ENCODE data around the gene FITM2. TPM values are rescaled to one million over a fixed set of nuclear protein-coding genes. Genes with fewer than 3 reads are reported as not detected.

FITM2 gene
- total RNA-seq, 2 experiments from 2014 or later: 2.0 to 2.1 TPM

DNA sequence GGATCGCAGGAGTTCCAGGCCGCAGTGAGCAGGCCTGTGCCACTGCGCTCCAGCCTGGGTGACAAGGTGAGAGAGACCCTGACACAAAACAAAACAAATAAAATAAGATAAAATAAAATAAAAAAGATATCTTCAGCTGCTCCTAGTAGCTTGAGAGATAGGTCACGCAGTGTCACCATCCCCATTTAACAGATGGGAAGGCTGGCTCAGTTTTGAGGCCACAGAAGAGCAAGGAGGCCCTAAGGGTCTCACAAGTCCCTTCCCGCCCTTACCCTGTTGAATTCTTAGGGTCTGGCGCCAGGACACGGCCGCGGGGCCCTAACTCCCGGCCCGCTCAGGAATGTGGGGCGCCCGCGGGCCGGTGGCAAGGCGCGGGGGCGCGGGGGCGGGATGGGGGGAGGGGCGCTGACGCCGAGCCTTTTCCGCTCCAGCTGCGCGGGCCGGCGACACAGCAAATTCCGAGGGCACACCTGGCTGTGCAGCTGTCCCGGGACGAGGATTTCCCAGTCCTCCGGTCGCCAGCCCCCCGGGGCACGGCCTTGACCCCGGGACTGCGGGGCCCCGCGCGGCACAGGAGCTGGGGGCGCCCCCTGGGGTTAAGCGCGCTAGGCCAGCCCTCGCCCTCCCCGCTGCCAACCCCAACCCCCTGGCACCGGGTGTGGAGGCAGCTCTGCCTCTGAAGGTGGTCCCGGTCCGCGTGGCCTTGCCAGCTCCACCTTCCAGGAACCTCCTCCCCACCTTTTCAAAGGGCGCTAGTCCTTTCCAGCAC lies 15.6 kb upstream of the FITM2 start:
- POLR2A ChIA-PET: interaction anchor here (0.6 to 0.8 kb wide), 3 partner anchors 13 to 56 kb away, joined by 3 to 4 read pairs (median 3); no protein-coding TSS in a partner anchor
- CTCF ChIA-PET: interaction anchor here (1.4 to 4.7 kb wide), 5 partner anchors 12 to 111 kb away, joined by 4 to 25 read pairs (median 5); partner anchors contain the start of gene FITM2
- Mint-ChIP-seq H3K27ac (peak overlapping the region; percentile 34), H3K27me3 (no peaks in the 10 kb centered on the region), H3K9me3 (no peaks in the 10 kb centered on the region), H3K4me1 (ENCODE audit: low read depth) (no peaks in the 10 kb centered on the region), H3K36me3 (ENCODE audit: low read depth) (no peaks in the 10 kb centered on the region), H3K4me3 (peak overlapping the region; percentile 15)
- DNase-seq (peak; percentile 33), ATAC-seq (peak; percentile 79)
- intact Hi-C loops (cut with micrococcal nuclease): no loop called here
- TF ChIP-seq, protein P1, sequence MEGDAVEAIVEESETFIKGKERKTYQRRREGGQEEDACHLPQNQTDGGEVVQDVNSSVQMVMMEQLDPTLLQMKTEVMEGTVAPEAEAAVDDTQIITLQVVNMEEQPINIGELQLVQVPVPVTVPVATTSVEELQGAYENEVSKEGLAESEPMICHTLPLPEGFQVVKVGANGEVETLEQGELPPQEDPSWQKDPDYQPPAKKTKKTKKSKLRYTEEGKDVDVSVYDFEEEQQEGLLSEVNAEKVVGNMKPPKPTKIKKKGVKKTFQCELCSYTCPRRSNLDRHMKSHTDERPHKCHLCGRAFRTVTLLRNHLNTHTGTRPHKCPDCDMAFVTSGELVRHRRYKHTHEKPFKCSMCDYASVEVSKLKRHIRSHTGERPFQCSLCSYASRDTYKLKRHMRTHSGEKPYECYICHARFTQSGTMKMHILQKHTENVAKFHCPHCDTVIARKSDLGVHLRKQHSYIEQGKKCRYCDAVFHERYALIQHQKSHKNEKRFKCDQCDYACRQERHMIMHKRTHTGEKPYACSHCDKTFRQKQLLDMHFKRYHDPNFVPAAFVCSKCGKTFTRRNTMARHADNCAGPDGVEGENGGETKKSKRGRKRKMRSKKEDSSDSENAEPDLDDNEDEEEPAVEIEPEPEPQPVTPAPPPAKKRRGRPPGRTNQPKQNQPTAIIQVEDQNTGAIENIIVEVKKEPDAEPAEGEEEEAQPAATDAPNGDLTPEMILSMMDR (IDR thresholded peaks at IDR 0.05): peak; percentile 40

DNA sequence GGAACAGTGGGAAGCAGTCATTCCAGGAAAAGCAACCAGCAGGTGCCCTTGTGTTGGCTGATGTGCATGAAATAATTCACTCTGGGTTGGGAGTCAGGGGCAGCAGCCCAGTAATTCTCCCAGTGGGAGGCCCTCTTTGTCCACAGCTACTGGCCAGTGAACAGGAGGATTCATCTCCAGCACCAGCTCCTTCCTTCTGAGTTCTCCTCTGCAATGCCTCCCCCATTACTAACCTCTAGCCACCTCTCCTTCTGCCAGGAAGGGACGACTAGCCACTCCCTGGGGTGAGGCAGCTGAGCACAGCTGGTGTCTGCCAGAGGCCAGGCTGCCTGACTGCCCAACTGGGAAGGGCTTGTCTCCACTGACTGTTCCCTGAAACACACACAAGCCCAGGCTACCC lies 13.3 kb upstream of the FITM2 start:
- H3K27me3 Mint-ChIP-seq: no peaks in the 10 kb centered on the region
- ChIA-PET CTCF (interaction anchor here (1.8 to 4.7 kb wide), 2 partner anchors 13 to 134 kb away, joined by 5 to 25 read pairs; partner anchors contain the start of gene FITM2), POLR2A (no interaction called here)
- H3K27ac Mint-ChIP-seq: no peak overlapping the region
- ATAC-seq (no peak), DNase-seq (no peak)
- H3K4me1 Mint-ChIP-seq (ENCODE audit: low read depth): no peaks in the 10 kb centered on the region
- H3K36me3 Mint-ChIP-seq (ENCODE audit: low read depth): no peaks in the 10 kb centered on the region
- no peak overlapping the region for H3K4me3 Mint-ChIP-seq
- TF ChIP-seq, protein P1 (IDR thresholded peaks at IDR 0.05): no peak
- H3K9me3 Mint-ChIP-seq: no peaks in the 10 kb centered on the region
- intact Hi-C loops (cut with micrococcal nuclease): no loop called here

DNA sequence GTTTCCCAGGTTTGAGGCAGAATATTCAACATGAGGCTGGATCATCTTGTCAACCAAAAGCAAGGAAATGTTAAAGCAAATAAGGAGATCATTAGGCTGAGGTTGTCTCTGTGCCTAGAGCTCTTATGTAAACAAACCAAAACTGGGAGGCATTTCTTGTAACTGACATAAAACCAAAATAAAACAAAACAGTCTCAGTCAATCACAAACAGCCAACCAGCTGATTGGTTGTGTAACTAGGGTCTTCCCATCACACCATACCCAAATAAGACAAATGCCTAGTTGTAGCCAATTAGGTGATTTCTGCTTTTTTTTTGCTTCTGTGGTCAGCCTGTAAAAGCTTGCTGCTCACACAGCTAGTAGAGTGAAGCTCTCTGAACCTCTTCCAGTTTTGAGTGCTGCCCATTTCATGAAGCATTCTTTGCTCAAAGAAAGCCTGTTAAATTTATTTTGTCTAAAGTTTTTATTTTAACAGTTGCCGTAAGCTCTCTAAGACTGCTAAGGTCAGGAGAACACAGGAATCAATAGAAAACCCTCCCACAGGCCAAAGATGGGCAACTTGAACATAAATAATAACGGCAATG lies 8.9 kb upstream of the FITM2 start:
- DNase-seq (no peak), ATAC-seq (no peak)
- intact Hi-C loops (cut with micrococcal nuclease): loop anchor here (10.0 kb wide), 1 partner anchor 205 kb away; no protein-coding TSS in a partner anchor
- no peak overlapping the region for H3K27ac Mint-ChIP-seq
- H3K4me1 Mint-ChIP-seq (ENCODE audit: low read depth): no peaks in the 10 kb centered on the region
- H3K4me3 Mint-ChIP-seq: no peak overlapping the region
- no peaks in the 10 kb centered on the region for H3K9me3 Mint-ChIP-seq
- TF ChIP-seq, protein P1 (IDR thresholded peaks at IDR 0.05): no peak
- H3K27me3 Mint-ChIP-seq: no peaks in the 10 kb centered on the region
- H3K36me3 Mint-ChIP-seq (ENCODE audit: low read depth): no peaks in the 10 kb centered on the region
- CTCF ChIA-PET: interaction anchor here (4.7 to 7.8 kb wide), 2 partner anchors 8 to 103 kb away, joined by 28 to 62 read pairs; partner anchors contain the start of gene FITM2
- POLR2A ChIA-PET: interaction anchor here (0.6 kb wide), 2 partner anchors 10 to 147 kb away, joined by 3 read pairs; no protein-coding TSS in a partner anchor

- intact Hi-C loops (cut with micrococcal nuclease): loop anchor here (10.0 kb wide), 1 partner anchor 200 kb away; no protein-coding TSS in a partner anchor
- H3K27me3 Mint-ChIP-seq: no peaks in the 10 kb centered on the region
- H3K27ac Mint-ChIP-seq: no peak overlapping the region
- ChIA-PET CTCF (interaction anchor here (1.4 to 8.3 kb wide), 3 partner anchors 12 to 99 kb away, joined by 4 to 444 read pairs (median 10); no protein-coding TSS in a partner anchor), POLR2A (no interaction called here)
- peaks cover 2% of the 10 kb centered on the region for H3K36me3 Mint-ChIP-seq (ENCODE audit: low read depth)
- ATAC-seq (no peak), DNase-seq (no peak)
- no peak overlapping the region for H3K4me3 Mint-ChIP-seq
- TF ChIP-seq, protein P1 (IDR thresholded peaks at IDR 0.05): no peak
- no peaks in the 10 kb centered on the region for H3K9me3 Mint-ChIP-seq
- peaks cover 8% of the 10 kb centered on the region for H3K4me1 Mint-ChIP-seq (ENCODE audit: low read depth)
These were observed 3.9 kb upstream of the FITM2 start for GRCh38 chr20:44314870-44315269.
